GM12878 (cell line): ENCODE results near the gene CYSTM1. TPM values are rescaled to one million over a fixed set of nuclear protein-coding genes. Genes with fewer than 3 reads are reported as not detected.

Source experiments
- BACH1 ChIP-seq: fragments of 450-650 bp; IDR thresholded peaks from 2 replicates; pipeline ENCODE4 v1.6.1; 2017; ENCODE audit warnings: mild to moderate bottlenecking, borderline replicate concordance
- BCLAF1 ChIP-seq: fragments of 450-650 bp; IDR thresholded peaks from 2 replicates; pipeline ENCODE4 v1.6.1; 2017; ENCODE audit warnings: antibody characterized with exemption, mild to moderate bottlenecking, moderate library complexity
- BMI1 ChIP-seq: fragments of 450-650 bp; IDR thresholded peaks from 2 replicates; pipeline ENCODE4 v1.6.1; 2016; ENCODE audit warnings: mild to moderate bottlenecking, moderate library complexity, borderline replicate concordance
- CEBPZ ChIP-seq: fragments of 150-350 bp; IDR thresholded peaks from 2 replicates; pipeline ENCODE4 v1.6.1; 2016; ENCODE audit warnings: low read depth, low read length
- CREB1 ChIP-seq: IDR thresholded peaks from 2 replicates; pipeline ENCODE4 v1.6.1; 2012; ENCODE audit warnings: low read depth, mild to moderate bottlenecking, inconsistent platforms
- CREM ChIP-seq: IDR thresholded peaks from 2 replicates; pipeline ENCODE4 v1.6.1; 2014; ENCODE audit warnings: antibody characterized with exemption, low read depth
- GATAD2B ChIP-seq: fragments of 450-650 bp; conservative IDR thresholded peaks from 2 replicates; pipeline ENCODE4 v1.6.1; 2017; ENCODE audit warnings: low read depth, mild to moderate bottlenecking, moderate library complexity
- IKZF1 ChIP-seq: fragments of 450-650 bp; conservative IDR thresholded peaks from 2 replicates; pipeline ENCODE4 v1.6.1; 2017; ENCODE audit warnings: antibody characterized with exemption, mild to moderate bottlenecking
- JUNB ChIP-seq: IDR thresholded peaks from 2 replicates; pipeline ENCODE4 v1.6.1; 2016; ENCODE audit warnings: antibody characterized with exemption, mild to moderate bottlenecking
- NFXL1 ChIP-seq: fragments of 450-650 bp; IDR thresholded peaks from 2 replicates; pipeline ENCODE4 v1.6.1; 2017; ENCODE audit warnings: antibody characterized with exemption, mild to moderate bottlenecking, borderline replicate concordance
- NR2F1 ChIP-seq: fragments of 450-650 bp; conservative IDR thresholded peaks from 2 replicates; pipeline ENCODE4 v1.6.1; 2017; ENCODE audit warnings: mild to moderate bottlenecking
- NRF1 ChIP-seq: conservative IDR thresholded peaks from 2 replicates; pipeline ENCODE4 v1.6.1; 2011; ENCODE audit warnings: mild to moderate bottlenecking, low read depth, low read length, improper control_type of control experiment
- SIN3A ChIP-seq: IDR thresholded peaks from 2 replicates; pipeline ENCODE4 v1.6.1; 2012; ENCODE audit warnings: low read depth, low read length, improper control_type of control experiment
- SMAD1 ChIP-seq: fragments of 450-650 bp; IDR thresholded peaks from 2 replicates; pipeline ENCODE4 v1.6.1; 2018; ENCODE audit warnings: mild to moderate bottlenecking, low read depth; ENCODE audit not compliant: partially characterized antibody
- SREBF1 ChIP-seq: IDR thresholded peaks from 2 replicates; pipeline ENCODE4 v1.6.1; 2012; ENCODE audit warnings: mild to moderate bottlenecking, low read length
- SRF ChIP-seq, 2 experiments: IDR thresholded peaks; 2 replicates each; pipeline ENCODE4 v1.6.1; 2011; ENCODE audit warnings: low read depth in 2 of 2, low read length in 2 of 2, mild to moderate bottlenecking in 1 of 2, moderate library complexity in 1 of 2
- ZNF24 ChIP-seq: fragments of 450-650 bp; IDR thresholded peaks from 2 replicates; pipeline ENCODE4 v1.6.1; 2017; ENCODE audit warnings: antibody characterized with exemption, mild to moderate bottlenecking
- ZNF384 ChIP-seq: IDR thresholded peaks from 2 replicates; pipeline ENCODE4 v1.6.1; 2012; ENCODE audit warnings: low read depth, mild to moderate bottlenecking, low read length, improper control_type of control experiment, borderline replicate concordance
- ZSCAN29 ChIP-seq: fragments of 450-650 bp; IDR thresholded peaks from 2 replicates; pipeline ENCODE4 v1.6.1; 2017; ENCODE audit warnings: mild to moderate bottlenecking, moderate library complexity
- polyA plus RNA-seq, 11 experiments: library from polyadenylated mRNA; depleted of rRNA in 4 of 11; unstranded in 6 of 11; stranded (reverse) in 5 of 11; fragments of >200 nt; fragmentation: Nextera tagmentation in 4 of 11; fragmentation: Illumina TruSeq in 1 of 11; extraction: Ambion mirVana in 4 of 11; extraction: Trizol in 1 of 11; gene quantifications; 1 replicate in 1 of 11; 2 replicates in 10 of 11; pipeline versions ENCODE4 v1.2.1 to v1.2.3, GENCODE V29; 2011 to 2016; ENCODE audit warnings: inconsistent platforms in 2 of 11, missing spikeins in 2 of 11, low read depth in 1 of 11
- total RNA-seq, 4 experiments: library from RNA; depleted of rRNA in 3 of 4; stranded (reverse); fragments of >200 nt in 3 of 4; fragmentation: Illumina TruSeq in 1 of 4; extraction: Trizol in 1 of 4; gene quantifications; 2 replicates each; pipeline versions ENCODE4 v1.2.1 to v1.2.3, GENCODE V29; 2013 to 2021
- TF ChIP-seq, protein P1 (sequence below): IDR thresholded peaks from 2 replicates; pipeline ENCODE4 v1.6.1; 2011; ENCODE audit warnings: mild to moderate bottlenecking, low read depth, low read length, moderate library complexity; ENCODE audit not compliant: insufficient replicate concordance
- TF ChIP-seq, protein P2 (sequence below): fragments of 450-650 bp; IDR thresholded peaks from 2 replicates; pipeline ENCODE4 v1.6.1; 2016; ENCODE audit warnings: mild to moderate bottlenecking
- TF ChIP-seq, protein P3 (sequence below): IDR thresholded peaks from 2 replicates; pipeline ENCODE4 v1.6.1; 2011; ENCODE audit warnings: borderline replicate concordance, low read depth, mild to moderate bottlenecking, moderate library complexity, mixed read lengths, low read length; ENCODE audit not compliant: insufficient read depth; ENCODE audit errors: extremely low read length

The CYSTM1 gene
- total and polyA plus RNA-seq, 10 of the 15 experiments (the other 5 are each of a cell fraction or from before 2014, with no cell fraction given) = 52.7 to 261 (median 98.7) TPM

DNA sequence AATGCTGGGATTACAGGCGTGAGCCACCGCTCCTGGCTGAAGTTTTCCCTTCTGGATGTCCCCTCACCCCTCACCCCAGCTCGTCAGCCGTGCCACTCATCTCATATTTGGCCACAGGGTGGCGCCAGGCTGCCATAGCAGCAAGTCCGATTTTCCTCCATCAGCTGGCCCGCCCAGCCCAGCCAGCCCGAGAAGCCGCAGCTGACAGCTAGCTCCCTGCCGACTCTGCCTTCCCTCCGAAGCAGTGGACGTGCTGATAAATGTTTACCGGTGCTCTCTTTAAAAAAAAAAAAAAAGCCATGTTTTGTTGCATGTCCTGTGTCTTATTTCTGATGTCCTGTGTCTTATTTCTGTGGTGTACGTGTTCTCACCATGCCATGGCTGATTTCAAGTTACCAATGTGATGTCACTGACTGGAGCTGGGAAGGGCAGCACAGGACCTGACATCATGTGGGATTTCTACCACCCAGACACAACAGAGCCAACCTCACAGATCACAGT lies 69.6 kb downstream of the CYSTM1 start (continued):
- TF ChIP-seq CEBPZ (no peak), SRF (IDR thresholded peaks at IDR 0.05; ENCODE audit: low read depth in 2 of 2, low read length in 2 of 2) (no peak), GATAD2B (no peak), NRF1 (no peak), CREM (peak; percentile 9; the same call in 1 of the 2 replicates), ZSCAN29 (no peak), SIN3A (no peak; the same call in 1 of the 2 replicates), NFXL1 (no peak), NR2F1 (no peak), SREBF1 (no peak), IKZF1 (no peak; the same call in 1 of the 2 replicates), BACH1 (no peak), JUNB (no peak), SMAD1 (no peak), ZNF24 (no peak), BCLAF1 (no peak), CREB1 (no peak), BMI1 (no peak), ZNF384 (no peak)
- TF ChIP-seq, protein P1, sequence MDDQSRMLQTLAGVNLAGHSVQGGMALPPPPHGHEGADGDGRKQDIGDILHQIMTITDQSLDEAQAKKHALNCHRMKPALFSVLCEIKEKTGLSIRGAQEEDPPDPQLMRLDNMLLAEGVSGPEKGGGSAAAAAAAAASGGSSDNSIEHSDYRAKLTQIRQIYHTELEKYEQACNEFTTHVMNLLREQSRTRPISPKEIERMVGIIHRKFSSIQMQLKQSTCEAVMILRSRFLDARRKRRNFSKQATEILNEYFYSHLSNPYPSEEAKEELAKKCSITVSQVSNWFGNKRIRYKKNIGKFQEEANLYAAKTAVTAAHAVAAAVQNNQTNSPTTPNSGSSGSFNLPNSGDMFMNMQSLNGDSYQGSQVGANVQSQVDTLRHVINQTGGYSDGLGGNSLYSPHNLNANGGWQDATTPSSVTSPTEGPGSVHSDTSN = peak; percentile 53
- TF ChIP-seq, protein P2, sequence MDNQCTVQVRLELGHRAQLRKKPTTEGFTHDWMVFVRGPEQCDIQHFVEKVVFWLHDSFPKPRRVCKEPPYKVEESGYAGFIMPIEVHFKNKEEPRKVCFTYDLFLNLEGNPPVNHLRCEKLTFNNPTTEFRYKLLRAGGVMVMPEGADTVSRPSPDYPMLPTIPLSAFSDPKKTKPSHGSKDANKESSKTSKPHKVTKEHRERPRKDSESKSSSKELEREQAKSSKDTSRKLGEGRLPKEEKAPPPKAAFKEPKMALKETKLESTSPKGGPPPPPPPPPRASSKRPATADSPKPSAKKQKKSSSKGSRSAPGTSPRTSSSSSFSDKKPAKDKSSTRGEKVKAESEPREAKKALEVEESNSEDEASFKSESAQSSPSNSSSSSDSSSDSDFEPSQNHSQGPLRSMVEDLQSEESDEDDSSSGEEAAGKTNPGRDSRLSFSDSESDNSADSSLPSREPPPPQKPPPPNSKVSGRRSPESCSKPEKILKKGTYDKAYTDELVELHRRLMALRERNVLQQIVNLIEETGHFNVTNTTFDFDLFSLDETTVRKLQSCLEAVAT = no peak
- TF ChIP-seq, protein P3, sequence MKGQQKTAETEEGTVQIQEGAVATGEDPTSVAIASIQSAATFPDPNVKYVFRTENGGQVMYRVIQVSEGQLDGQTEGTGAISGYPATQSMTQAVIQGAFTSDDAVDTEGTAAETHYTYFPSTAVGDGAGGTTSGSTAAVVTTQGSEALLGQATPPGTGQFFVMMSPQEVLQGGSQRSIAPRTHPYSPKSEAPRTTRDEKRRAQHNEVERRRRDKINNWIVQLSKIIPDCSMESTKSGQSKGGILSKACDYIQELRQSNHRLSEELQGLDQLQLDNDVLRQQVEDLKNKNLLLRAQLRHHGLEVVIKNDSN = no peak
